HCT116 (cell line): ENCODE measurements around the gene GJB4. TPM values are rescaled to one million over a fixed set of nuclear protein-coding genes. Genes with fewer than 3 reads are reported as not detected.

Experiments
- ATAC-seq: fragments of 200-7000 bp; cut with Tn5 transposase; 2 replicates; pipeline ENCODE4 v1.9.1; 2020; ENCODE audit warnings: mild to moderate bottlenecking, moderate library complexity
- BruUV-seq: library from RNA; stranded (reverse); fragments of 400-500 nt; replicated peaks from 2 replicates; lab custom pipeline; 2021; lab: Mats Ljungman, UMichigan
- CTCF ChIA-PET: fragments of 300-600 bp; sonication (Branson Sonifier 250); formaldehyde crosslinking; loops from one replicate; lab custom pipeline; 2021; ENCODE audit warnings: antibody characterized with exemption; lab: Charles Lee
- POLR2A ChIA-PET: fragments of 300-600, 350-600 bp; sonication (Branson Sonifier 250); formaldehyde crosslinking; loops from one replicate; lab custom pipeline; 2021; ENCODE audit warnings: antibody characterized with exemption; lab: Charles Lee
- RAD21 ChIA-PET, 2 experiments: fragments of 300-600 bp; sonication (Branson Sonifier 250); formaldehyde crosslinking; loops; one replicate each; lab custom pipeline; 2023; ENCODE audit warnings: low total read pairs in 2 of 2; ENCODE audit not compliant: uncharacterized antibody in 2 of 2, unreplicated experiment in 2 of 2, low non-redundant PET in 1 of 2; lab: Charles Lee
- DNase-seq: peaks from one replicate; pipeline ENCODE4 v3.0.0-alpha.2; 2010; ENCODE audit warnings: low read depth, low spot score
- H2AFZ ChIP-seq: fragments of 200-600 bp; shearing (Covaris generic), sonication (generic); 2 replicates; pipeline ENCODE4 v1.6.1; 2017; ENCODE audit warnings: low read depth, mixed run types, mixed read lengths, antibody characterized with exemption, low read length; ENCODE audit not compliant: poor library complexity, severe bottlenecking
- H3K27ac ChIP-seq: 2 replicates; pipeline ENCODE4 v1.5.1; 2012; ENCODE audit warnings: low read depth, low read length
- H3K27me3 ChIP-seq: fragments of 200-600 bp; sonication (generic); 2 replicates; pipeline ENCODE4 v1.6.1; 2016; ENCODE audit warnings: mixed run types, low read length, mixed read lengths; ENCODE audit not compliant: insufficient read depth
- H3K36me3 ChIP-seq, 2 experiments: fragments of 200-500 bp in 1 of 2; fragments of 200-600 bp in 1 of 2; sonication (Bioruptor generic) in 1 of 2; sonication (generic) in 1 of 2; 2 replicates each; pipeline versions ENCODE4 v1.5.1 to v1.6.1; 2014 to 2016; ENCODE audit warnings: low read length in 2 of 2, inconsistent platforms in 1 of 2, mixed read lengths in 1 of 2, mixed run types in 1 of 2; ENCODE audit not compliant: insufficient read depth in 2 of 2, control insufficient read depth in 1 of 2
- H3K4me1 ChIP-seq, 2 experiments: fragments of 200-600 bp in 1 of 2; sonication (generic) in 1 of 2; 2 replicates each; pipeline versions ENCODE4 v1.5.1 to v1.6.1; 2012 to 2017; ENCODE audit warnings: low read length in 2 of 2, inconsistent platforms in 1 of 2, mild to moderate bottlenecking in 1 of 2, mixed read lengths in 1 of 2, mixed run types in 1 of 2, moderate library complexity in 1 of 2; ENCODE audit not compliant: insufficient read depth in 2 of 2, control insufficient read depth in 1 of 2
- H3K4me2 ChIP-seq: fragments of 200-600 bp; sonication (generic); 2 replicates; pipeline ENCODE4 v1.6.1; 2017; ENCODE audit warnings: mixed run types, low read length, mixed read lengths
- H3K4me3 ChIP-seq, 2 experiments: fragments of 200-600 bp in 1 of 2; sonication (generic) in 1 of 2; replicated peaks in 1 of 2; 2 replicates each; pipeline ENCODE4 v1.5.1; 2011 to 2016; ENCODE audit warnings: low read length in 2 of 2, control low read depth in 1 of 2, low read depth in 1 of 2, mild to moderate bottlenecking in 1 of 2, mixed read lengths in 1 of 2, mixed run types in 1 of 2
- H3K79me2 ChIP-seq: fragments of 200-600 bp; sonication (generic); 2 replicates; pipeline ENCODE4 v1.6.1; 2017; ENCODE audit warnings: mild to moderate bottlenecking, mixed run types, low read length, moderate library complexity, mixed read lengths; ENCODE audit not compliant: insufficient read depth
- H3K9ac ChIP-seq: fragments of 200-600 bp; sonication (generic); 2 replicates; pipeline ENCODE4 v1.6.1; 2016; ENCODE audit warnings: low read length, mixed read lengths
- H3K9me2 ChIP-seq: fragments of 200-600 bp; sonication (generic), shearing (Covaris generic); 2 replicates; pipeline ENCODE4 v1.6.1; 2017; ENCODE audit warnings: mixed run types, mild to moderate bottlenecking, moderate library complexity; ENCODE audit not compliant: insufficient read depth
- H3K9me3 ChIP-seq, 2 experiments: fragments of 200-500 bp in 1 of 2; fragments of 200-600 bp in 1 of 2; sonication (Bioruptor generic) in 1 of 2; sonication (generic) in 1 of 2; 2 replicates each; pipeline ENCODE4 v1.6.1; 2014 to 2017; ENCODE audit warnings: low read length in 2 of 2, mixed read lengths in 2 of 2, inconsistent platforms in 1 of 2, low read depth in 1 of 2, mild to moderate bottlenecking in 1 of 2, mixed run types in 1 of 2, moderate library complexity in 1 of 2; ENCODE audit not compliant: control insufficient read depth in 1 of 2, insufficient read depth in 1 of 2
- H4K20me1 ChIP-seq: fragments of 200-600 bp; sonication (generic), shearing (Covaris generic); 2 replicates; pipeline ENCODE4 v1.6.1; 2017; ENCODE audit warnings: mixed run types, mild to moderate bottlenecking, moderate library complexity; ENCODE audit not compliant: insufficient read depth
- CBX3 ChIP-seq: IDR thresholded peaks from 2 replicates; pipeline ENCODE4 v1.6.1; 2012; ENCODE audit warnings: low read depth
- CEBPB ChIP-seq: IDR thresholded peaks from 2 replicates; pipeline ENCODE4 v1.6.1; 2012; ENCODE audit warnings: low read depth
- EGR1 ChIP-seq: IDR thresholded peaks from 2 replicates; pipeline ENCODE4 v1.6.1; 2012; ENCODE audit warnings: low read depth
- ELF1 ChIP-seq: IDR thresholded peaks from 2 replicates; pipeline ENCODE4 v1.6.1; 2012; ENCODE audit warnings: low read depth, borderline replicate concordance
- EZH2 ChIP-seq: fragments of 200-600 bp; sonication (generic); IDR thresholded peaks from 2 replicates; pipeline ENCODE4 v1.6.1; 2017; ENCODE audit warnings: antibody characterized with exemption, mixed run types
- EZH2phosphoT487 ChIP-seq: fragments of 200-600 bp; IDR thresholded peaks from 2 replicates; pipeline ENCODE4 v1.6.1; 2018; ENCODE audit warnings: antibody characterized with exemption, borderline replicate concordance
- POLR2A ChIP-seq: IDR thresholded peaks from 2 replicates; pipeline ENCODE4 v1.7.0; 2011; ENCODE audit warnings: borderline replicate concordance; ENCODE audit not compliant: insufficient read depth, insufficient read length; ENCODE audit errors: extremely low read depth
- SP1 ChIP-seq: IDR thresholded peaks from 2 replicates; pipeline ENCODE4 v1.6.1; 2012; ENCODE audit warnings: low read depth
- SRF ChIP-seq: IDR thresholded peaks from 2 replicates; pipeline ENCODE4 v1.6.1; 2012; ENCODE audit warnings: low read depth
- TCF7L2 ChIP-seq: IDR thresholded peaks from 2 replicates; pipeline ENCODE4 v1.7.0; 2011; ENCODE audit warnings: borderline replicate concordance, inconsistent platforms; ENCODE audit not compliant: insufficient read depth, insufficient read length; ENCODE audit errors: extremely low read depth
- ZBTB33 ChIP-seq: IDR thresholded peaks from 2 replicates; pipeline ENCODE4 v1.6.1; 2011; ENCODE audit warnings: mild to moderate bottlenecking, low read length, moderate library complexity; ENCODE audit not compliant: insufficient replicate concordance; ENCODE audit errors: extremely low read depth
- ZNF274 ChIP-seq: fragments of 200-500 bp; sonication (Bioruptor generic); IDR thresholded peaks from 2 replicates; pipeline ENCODE4 v1.6.1; 2014; ENCODE audit warnings: mild to moderate bottlenecking, low read depth, low read length, inconsistent platforms
- intact Hi-C: fragments of 100-400 bp; cut with micrococcal nuclease; formaldehyde crosslinking; loops from 2 replicates; pipeline ENCODE4 v1.10.0; 2022
- total RNA-seq: library from RNA; stranded (reverse); gene quantifications from one replicate; pipeline ENCODE4 v1.2.1, GENCODE V29; 2021; ENCODE audit not compliant: unreplicated experiment
- TF ChIP-seq, protein P1 (sequence below): IDR thresholded peaks from 2 replicates; pipeline ENCODE4 v1.6.1; 2012; ENCODE audit warnings: low read depth
- TF ChIP-seq, protein P2 (sequence below): IDR thresholded peaks from 2 replicates; pipeline ENCODE4 v1.6.1; 2012

GJB4 gene
- total RNA-seq, 1 experiment from 2014 or later, result 2.0 TPM

GRCh38 chr1:34777519-34778321 is 18.2 kb downstream of the GJB4 start:
- Histone ChIP-seq H3K9ac (no peak overlapping the region), H4K20me1 (no peaks in the 10 kb centered on the region), H3K4me3 (no peak overlapping the region), H2AFZ (no peak overlapping the region), H3K27me3 (no peaks in the 10 kb centered on the region), H3K79me2 (peaks cover 22% of the 10 kb centered on the region), H3K4me1 (peaks cover 24 to 47% of the 10 kb centered on the region in 2 experiments), H3K36me3 (no peaks in the 10 kb centered on the region), H3K27ac (no peak overlapping the region), H3K4me2 (no peak overlapping the region), H3K9me2 (no peaks in the 10 kb centered on the region), H3K9me3 (no peaks in the 10 kb centered on the region)
- no peak for DNase-seq
- TF ChIP-seq EZH2 (no peak), EGR1 (no peak), CBX3 (no peak), SRF (no peak), TCF7L2 (no peak), EZH2phosphoT487 (no peak), POLR2A (no peak), SP1 (no peak), ELF1 (no peak), ZNF274 (no peak), ZBTB33 (no peak), CEBPB (no peak)
- TF ChIP-seq, protein P1, sequence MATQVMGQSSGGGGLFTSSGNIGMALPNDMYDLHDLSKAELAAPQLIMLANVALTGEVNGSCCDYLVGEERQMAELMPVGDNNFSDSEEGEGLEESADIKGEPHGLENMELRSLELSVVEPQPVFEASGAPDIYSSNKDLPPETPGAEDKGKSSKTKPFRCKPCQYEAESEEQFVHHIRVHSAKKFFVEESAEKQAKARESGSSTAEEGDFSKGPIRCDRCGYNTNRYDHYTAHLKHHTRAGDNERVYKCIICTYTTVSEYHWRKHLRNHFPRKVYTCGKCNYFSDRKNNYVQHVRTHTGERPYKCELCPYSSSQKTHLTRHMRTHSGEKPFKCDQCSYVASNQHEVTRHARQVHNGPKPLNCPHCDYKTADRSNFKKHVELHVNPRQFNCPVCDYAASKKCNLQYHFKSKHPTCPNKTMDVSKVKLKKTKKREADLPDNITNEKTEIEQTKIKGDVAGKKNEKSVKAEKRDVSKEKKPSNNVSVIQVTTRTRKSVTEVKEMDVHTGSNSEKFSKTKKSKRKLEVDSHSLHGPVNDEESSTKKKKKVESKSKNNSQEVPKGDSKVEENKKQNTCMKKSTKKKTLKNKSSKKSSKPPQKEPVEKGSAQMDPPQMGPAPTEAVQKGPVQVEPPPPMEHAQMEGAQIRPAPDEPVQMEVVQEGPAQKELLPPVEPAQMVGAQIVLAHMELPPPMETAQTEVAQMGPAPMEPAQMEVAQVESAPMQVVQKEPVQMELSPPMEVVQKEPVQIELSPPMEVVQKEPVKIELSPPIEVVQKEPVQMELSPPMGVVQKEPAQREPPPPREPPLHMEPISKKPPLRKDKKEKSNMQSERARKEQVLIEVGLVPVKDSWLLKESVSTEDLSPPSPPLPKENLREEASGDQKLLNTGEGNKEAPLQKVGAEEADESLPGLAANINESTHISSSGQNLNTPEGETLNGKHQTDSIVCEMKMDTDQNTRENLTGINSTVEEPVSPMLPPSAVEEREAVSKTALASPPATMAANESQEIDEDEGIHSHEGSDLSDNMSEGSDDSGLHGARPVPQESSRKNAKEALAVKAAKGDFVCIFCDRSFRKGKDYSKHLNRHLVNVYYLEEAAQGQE, result no peak
- TF ChIP-seq, protein P2, sequence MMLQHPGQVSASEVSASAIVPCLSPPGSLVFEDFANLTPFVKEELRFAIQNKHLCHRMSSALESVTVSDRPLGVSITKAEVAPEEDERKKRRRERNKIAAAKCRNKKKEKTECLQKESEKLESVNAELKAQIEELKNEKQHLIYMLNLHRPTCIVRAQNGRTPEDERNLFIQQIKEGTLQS, result no peak
- BruUV-seq, result no TSS peak
- ChIA-PET RAD21 (interaction anchor here in 1 of 2 experiments (0.6 kb wide), 1 partner anchor 30 kb away, joined by 4 read pairs; no protein-coding TSS in a partner anchor), CTCF (no interaction called here), POLR2A (no interaction called here)
- intact Hi-C loops, result loop anchor here (2.0 kb wide), 1 partner anchor 15 kb away; no protein-coding TSS in a partner anchor
- no peak for ATAC-seq
